ENCODE data around the gene MYCBP2. TPM values are rescaled to one million over a fixed set of nuclear protein-coding genes. Genes with fewer than 3 reads are reported as not detected.

Gene MYCBP2
- total RNA-seq, 1 donor from 2014 or later = 233 TPM

GRCh38 chr13:77310579-77311279 is 16.2 kb downstream of the MYCBP2 start:
- Mint-ChIP-seq H3K36me3 (ENCODE audit: unreplicated experiment) (no peaks in the 10 kb centered on the region), H3K4me1 (ENCODE audit: low read depth, unreplicated experiment) (peaks cover 20% of the 10 kb centered on the region), H3K27ac (ENCODE audit: unreplicated experiment) (peak overlapping the region; percentile 45), H3K27me3 (ENCODE audit: unreplicated experiment) (no peaks in the 10 kb centered on the region), H3K9me3 (ENCODE audit: unreplicated experiment) (peaks cover 5% of the 10 kb centered on the region), H3K4me3 (ENCODE audit: unreplicated experiment) (peak overlapping the region; percentile 18)
- no peak for TF ChIP-seq CTCF (IDR thresholded peaks at IDR 0.05; ENCODE audit: partially characterized antibody, unreplicated experiment)
- no peak for DNase-seq

GRCh38 chr13:77310161-77310560 is 16.7 kb downstream of the MYCBP2 start:
- Mint-ChIP-seq H3K27ac (ENCODE audit: unreplicated experiment) (no peak overlapping the region), H3K4me3 (ENCODE audit: unreplicated experiment) (no peak overlapping the region), H3K36me3 (ENCODE audit: unreplicated experiment) (no peaks in the 10 kb centered on the region), H3K4me1 (ENCODE audit: low read depth, unreplicated experiment) (peaks cover 20% of the 10 kb centered on the region), H3K27me3 (ENCODE audit: unreplicated experiment) (no peaks in the 10 kb centered on the region), H3K9me3 (ENCODE audit: unreplicated experiment) (peaks cover 5% of the 10 kb centered on the region)
- DNase-seq = no peak
- no peak for TF ChIP-seq CTCF (IDR thresholded peaks at IDR 0.05; ENCODE audit: partially characterized antibody, unreplicated experiment)

- no peak overlapping the region for H3K27ac Mint-ChIP-seq (ENCODE audit: unreplicated experiment)
- peaks cover 20% of the 10 kb centered on the region for H3K4me1 Mint-ChIP-seq (ENCODE audit: low read depth, unreplicated experiment)
Observed at GRCh38 chr13:77309254-77309653, 17.6 kb downstream of the MYCBP2 start.

GRCh38 chr13:77306458-77306857 is 20.4 kb downstream of the MYCBP2 start:
- Mint-ChIP-seq H3K36me3 (ENCODE audit: unreplicated experiment) (peaks cover 4% of the 10 kb centered on the region), H3K9me3 (ENCODE audit: unreplicated experiment) (peaks cover 2% of the 10 kb centered on the region), H3K4me1 (ENCODE audit: low read depth, unreplicated experiment) (peaks cover 11% of the 10 kb centered on the region), H3K4me3 (ENCODE audit: unreplicated experiment) (no peak overlapping the region), H3K27me3 (ENCODE audit: unreplicated experiment) (no peaks in the 10 kb centered on the region), H3K27ac (ENCODE audit: unreplicated experiment) (no peak overlapping the region)
- TF ChIP-seq CTCF (IDR thresholded peaks at IDR 0.05; ENCODE audit: partially characterized antibody, unreplicated experiment) = no peak
- DNase-seq = no peak

More at GRCh38 chr13:77309254-77309653, 17.6 kb downstream of the MYCBP2 start:
- no peak for TF ChIP-seq CTCF (IDR thresholded peaks at IDR 0.05; ENCODE audit: partially characterized antibody, unreplicated experiment)
- Mint-ChIP-seq H3K4me3 (ENCODE audit: unreplicated experiment) (no peak overlapping the region), H3K9me3 (ENCODE audit: unreplicated experiment) (peaks cover 5% of the 10 kb centered on the region), H3K27me3 (ENCODE audit: unreplicated experiment) (no peaks in the 10 kb centered on the region), H3K36me3 (ENCODE audit: unreplicated experiment) (peaks cover 2% of the 10 kb centered on the region)
- DNase-seq = no peak

- no peak for DNase-seq
- H3K4me1 Mint-ChIP-seq (ENCODE audit: low read depth, unreplicated experiment) = peaks cover 6% of the 10 kb centered on the region
- H3K36me3 Mint-ChIP-seq (ENCODE audit: unreplicated experiment) = peaks cover 4% of the 10 kb centered on the region
- H3K4me3 Mint-ChIP-seq (ENCODE audit: unreplicated experiment) = no peak overlapping the region
- no peak overlapping the region for H3K27ac Mint-ChIP-seq (ENCODE audit: unreplicated experiment)
- no peaks in the 10 kb centered on the region for H3K9me3 Mint-ChIP-seq (ENCODE audit: unreplicated experiment)
- no peaks in the 10 kb centered on the region for H3K27me3 Mint-ChIP-seq (ENCODE audit: unreplicated experiment)
- TF ChIP-seq CTCF (IDR thresholded peaks at IDR 0.05; ENCODE audit: partially characterized antibody, unreplicated experiment) = no peak
Observed at GRCh38 chr13:77305266-77305665, 21.6 kb downstream of the MYCBP2 start.
